Epithelial cell of proximal tubule (primary cell): ENCODE results near the gene FAM25A. TPM values are rescaled to one million over a fixed set of nuclear protein-coding genes. Genes with fewer than 3 reads are reported as not detected.
"Not testable (repeated sequence)": the region's sequence is repeated elsewhere in the genome, so short reads cannot be mapped to it uniquely, and the experiment has no call there.

Source experiments
- DNase-seq: peaks from one replicate; pipeline ENCODE4 v3.0.0-alpha.2; 2011; ENCODE audit warnings: low read depth
- H3K4me3 ChIP-seq: 2 replicates; pipeline ENCODE4 v1.5.1; 2011; ENCODE audit warnings: low read depth, mild to moderate bottlenecking, low read length
- CTCF ChIP-seq: conservative IDR thresholded peaks from 2 replicates; pipeline ENCODE4 v1.5.1; 2012; ENCODE audit warnings: low read depth, mild to moderate bottlenecking, low read length
- total RNA-seq: library from RNA; depleted of rRNA; stranded (reverse); fragments of >200 nt; gene quantifications from 2 replicates; pipeline ENCODE4 v1.2.3, GENCODE V29; 2015

The FAM25A gene
- total RNA-seq = not detected in 2 replicates

GRCh38 chr10:87020056-87020455 lies at the start of gene FAM25A:
FAM25A (plus strand) TSS chr10:87020294; CDS start chr10:87020325, 31 bp downstream.
- DNase-seq, H3K4me3 ChIP-seq: not testable (repeated sequence)

- DNase-seq = no peak
- TF ChIP-seq CTCF = no peak
- H3K4me3 ChIP-seq = peak overlapping the region; percentile 73
Measured at GRCh38 chr10:86970982-86971231, 49.2 kb upstream of the FAM25A start.

- H3K4me3 ChIP-seq = peak overlapping the region; percentile 73
- TF ChIP-seq CTCF = peak; percentile 22
- DNase-seq = no peak
Measured at GRCh38 chr10:86971232-86971991, 48.7 kb upstream of the FAM25A start.

- no peak for DNase-seq
- TF ChIP-seq CTCF = no peak
- no peak overlapping the region for H3K4me3 ChIP-seq
Measured at GRCh38 chr10:86972613-86973380, 47.3 kb upstream of the FAM25A start.

GRCh38 chr10:86974484-86974883 lies 45.6 kb upstream of the FAM25A start:
- H3K4me3 ChIP-seq = no peak overlapping the region
- DNase-seq = no peak
- no peak for TF ChIP-seq CTCF

GRCh38 chr10:86976362-86977056 lies 43.6 kb upstream of the FAM25A start:
- H3K4me3 ChIP-seq = no peak overlapping the region
- DNase-seq = no peak
- no peak for TF ChIP-seq CTCF

- not testable (repeated sequence) for DNase-seq
Measured at GRCh38 chr10:86978457-86978856, 41.6 kb upstream of the FAM25A start.

More at GRCh38 chr10:86978457-86978856, 41.6 kb upstream of the FAM25A start:
- H3K4me3 ChIP-seq = not testable (repeated sequence)
